NCI-H748 (cell line): Measurements from ENCODE around the gene FBXO42.

ENCODE experiments used
- DNase-seq: peaks from one replicate; lab custom pipeline; 2025; ENCODE audit not compliant: unreplicated experiment; lab: John Stamatoyannopoulos, UW

Gene FBXO42

DNA sequence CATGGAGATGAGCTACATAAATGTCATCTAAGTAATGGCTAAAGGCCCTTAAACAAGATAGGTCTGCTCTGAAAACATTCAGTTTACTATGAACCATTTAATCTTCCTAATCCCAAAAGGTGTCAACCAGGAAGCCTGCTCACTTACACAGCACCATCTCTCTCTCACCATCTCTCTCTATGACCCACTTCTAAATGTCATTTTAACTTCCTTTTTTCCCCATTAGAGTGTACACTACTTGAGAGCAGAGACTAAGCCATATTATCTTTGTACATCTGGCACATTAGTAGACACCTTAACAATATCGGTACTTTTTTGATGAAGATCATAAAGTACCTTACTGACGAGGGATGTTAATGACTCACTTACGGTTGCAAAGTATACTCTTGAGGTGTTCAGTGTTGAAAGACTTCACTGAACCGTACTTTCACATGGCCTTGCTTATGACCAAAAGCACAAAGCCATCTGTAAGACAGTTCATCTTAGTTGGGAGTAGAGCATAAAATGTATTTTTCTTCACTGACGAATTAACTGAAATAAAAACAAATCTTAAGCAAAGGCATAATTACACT, 25.4 kb downstream of the FBXO42 start:
- no peak for DNase-seq

- DNase-seq: no peak
Measured at GRCh38 chr1:16324456-16324890, 27.8 kb downstream of the FBXO42 start.

DNA sequence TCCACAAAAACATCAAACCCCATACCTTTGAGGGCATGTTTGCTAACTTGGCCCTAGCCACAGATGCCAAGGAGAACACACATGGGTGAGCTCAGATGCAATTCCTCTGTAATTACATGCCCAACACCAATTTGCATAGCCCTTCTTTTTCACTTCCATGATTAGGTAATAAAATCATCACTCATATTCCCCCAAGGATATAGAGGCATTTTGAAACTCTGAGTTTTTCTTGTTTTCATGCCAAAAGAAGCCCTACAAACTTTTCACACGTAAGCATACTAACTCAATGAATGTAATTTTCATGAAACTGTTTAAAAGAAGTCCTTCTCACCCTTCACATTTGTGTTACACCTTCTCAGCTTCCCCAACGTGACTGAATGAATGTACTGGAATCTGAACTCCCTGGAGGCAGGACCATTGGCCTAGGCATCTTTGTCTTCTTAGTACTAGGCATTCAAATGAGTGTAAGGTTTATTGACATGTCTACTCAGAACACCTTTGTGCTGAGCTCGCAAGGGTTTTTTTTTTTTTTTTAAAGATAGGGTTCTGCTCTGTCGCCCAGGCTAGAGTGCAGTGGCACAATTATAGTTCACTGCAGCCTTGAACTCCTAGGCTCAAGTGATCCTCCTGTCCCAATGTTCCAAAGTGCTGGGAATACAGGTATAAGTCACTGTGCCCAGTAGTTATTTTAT, 31.0 kb downstream of the FBXO42 start:
- no peak for DNase-seq

GRCh38 chr1:16318555-16318954, 33.7 kb downstream of the FBXO42 start:
- DNase-seq: no peak

GRCh38 chr1:16315437-16315836, 36.8 kb downstream of the FBXO42 start:
- DNase-seq: no peak

DNA sequence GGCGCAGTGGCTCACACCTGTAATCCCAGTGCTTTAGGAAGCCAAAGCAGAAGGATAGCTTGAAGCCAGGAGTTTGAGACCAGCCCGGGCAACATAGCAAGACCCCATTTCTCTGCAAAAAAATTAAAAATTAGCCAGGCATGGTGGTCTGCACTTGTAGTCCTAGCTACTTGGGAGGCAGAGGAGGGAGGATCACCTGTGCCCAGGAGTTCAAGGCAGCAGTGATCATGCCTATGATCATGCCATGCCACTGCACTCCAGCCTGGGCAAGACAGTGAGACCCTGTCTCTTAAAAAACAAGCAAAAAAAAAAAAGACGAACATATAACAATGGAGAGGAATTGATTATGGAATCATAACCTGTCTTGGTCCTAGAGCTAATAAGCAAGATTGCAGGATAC, 45.1 kb downstream of the FBXO42 start:
- no peak for DNase-seq

DNA sequence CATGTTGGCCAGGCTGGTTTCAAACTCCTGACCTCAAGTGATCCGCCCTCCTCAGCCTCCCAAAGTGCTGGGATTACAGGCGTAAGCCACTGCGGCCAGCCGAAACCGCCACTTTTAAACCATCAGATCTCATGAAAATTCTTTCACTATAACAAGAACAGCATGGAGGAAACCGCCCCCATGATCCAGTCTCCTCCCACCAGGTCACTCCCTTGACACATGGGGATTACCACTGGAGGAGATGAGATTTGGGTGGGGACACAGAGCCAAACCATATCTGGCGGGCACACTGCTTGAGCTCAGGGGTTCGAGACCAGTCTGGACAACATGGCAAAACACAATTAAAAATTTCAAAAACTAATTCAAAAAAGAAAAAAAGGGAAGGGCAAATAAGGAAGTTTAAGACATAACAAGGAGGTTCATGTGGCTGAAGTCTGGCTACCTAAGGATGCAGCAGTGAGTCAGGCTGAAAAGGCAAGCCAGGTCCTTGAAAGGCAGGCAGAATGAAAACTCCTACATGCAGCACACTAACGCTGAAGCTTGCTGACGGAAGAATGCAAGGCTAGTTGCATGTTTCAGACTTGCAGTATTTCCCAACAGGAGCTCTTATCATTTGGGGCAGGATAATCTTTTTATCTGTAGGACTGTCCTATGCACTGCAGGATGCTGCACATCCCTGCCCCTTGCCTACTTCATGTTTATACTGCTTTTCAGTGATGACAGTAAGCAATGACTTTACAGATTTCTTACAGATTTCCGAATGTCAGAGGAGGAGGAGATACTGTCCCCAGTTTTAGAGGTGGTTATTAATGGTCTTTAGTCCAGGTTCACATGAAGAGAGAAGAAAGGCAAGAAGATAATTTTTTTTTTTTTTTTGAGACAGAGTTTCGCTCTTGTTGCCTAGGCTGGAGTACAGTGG, 49.3 kb downstream of the FBXO42 start:
- no peak for DNase-seq

- DNase-seq: no peak
Measured at GRCh38 chr1:16300436-16300835, 51.8 kb downstream of the FBXO42 start.

- no peak for DNase-seq
Measured at GRCh38 chr1:16298653-16299052, 53.6 kb downstream of the FBXO42 start.

GRCh38 chr1:16296643-16297042, 55.6 kb downstream of the FBXO42 start:
- no peak for DNase-seq

DNA sequence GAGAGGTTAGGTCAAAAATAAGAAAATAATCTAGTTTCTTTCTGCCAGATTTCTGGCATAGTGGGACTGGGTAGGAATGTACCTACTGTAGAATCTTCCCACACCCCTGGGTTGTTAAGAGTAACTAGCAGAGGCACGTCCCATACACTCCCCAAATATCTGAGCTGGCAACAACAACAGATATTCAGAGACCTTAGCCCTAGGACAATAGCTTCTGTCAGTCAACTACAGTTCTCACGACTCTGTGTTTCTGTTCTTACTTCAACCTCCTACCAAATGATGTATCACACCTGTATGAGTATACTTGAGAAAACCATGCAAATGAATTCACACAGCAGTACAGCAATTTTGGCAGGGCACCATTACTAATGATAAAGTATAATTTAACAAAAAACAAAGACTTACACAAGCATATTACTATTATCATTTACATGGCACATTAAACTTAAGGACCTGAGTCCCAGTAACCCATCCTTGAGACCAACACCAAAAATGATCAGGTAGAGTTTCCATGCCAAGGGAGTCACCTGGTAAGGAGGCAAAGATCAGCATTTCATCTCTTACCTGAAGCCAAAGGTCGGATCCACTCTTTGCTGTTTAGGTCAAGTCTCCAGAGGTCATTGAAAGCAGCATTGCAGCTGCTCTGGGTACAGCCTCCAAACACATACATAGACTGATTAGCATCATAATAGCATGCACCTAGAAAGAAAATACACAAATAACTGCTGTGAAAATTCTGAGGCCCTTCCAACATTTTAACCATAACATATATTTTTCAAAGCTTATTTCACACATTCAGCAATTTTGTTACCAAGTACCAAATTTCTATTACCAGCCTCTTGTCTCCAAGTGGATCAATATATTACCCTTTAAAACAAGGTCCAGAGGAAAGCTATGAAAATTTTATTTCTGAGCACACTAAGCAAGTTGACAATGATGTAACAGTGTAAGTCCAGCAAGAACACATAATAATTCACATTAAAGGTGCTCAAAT, 57.8 kb downstream of the FBXO42 start:
- no peak for DNase-seq

DNA sequence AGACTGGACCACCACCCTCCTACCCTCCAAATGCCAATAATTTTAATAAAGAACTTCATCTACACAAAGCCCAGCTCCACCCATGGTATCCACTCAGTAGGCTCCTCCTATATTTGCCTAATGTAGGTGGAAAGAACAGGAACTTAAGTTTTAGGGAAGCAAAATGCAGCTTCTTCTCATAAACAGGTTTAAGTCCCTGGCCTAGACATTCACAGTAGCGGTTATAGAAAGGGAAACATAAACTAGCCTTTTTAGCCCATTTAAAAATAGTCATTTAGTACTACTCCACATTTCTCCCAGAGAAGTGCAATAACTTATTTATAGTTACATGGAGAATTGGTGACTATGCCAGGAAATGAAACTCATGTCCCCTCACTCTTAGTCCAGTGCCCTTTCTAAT, 58.7 kb downstream of the FBXO42 start:
- no peak for DNase-seq

- no peak for DNase-seq
Measured at GRCh38 chr1:16292739-16293138, 59.5 kb downstream of the FBXO42 start.

DNA sequence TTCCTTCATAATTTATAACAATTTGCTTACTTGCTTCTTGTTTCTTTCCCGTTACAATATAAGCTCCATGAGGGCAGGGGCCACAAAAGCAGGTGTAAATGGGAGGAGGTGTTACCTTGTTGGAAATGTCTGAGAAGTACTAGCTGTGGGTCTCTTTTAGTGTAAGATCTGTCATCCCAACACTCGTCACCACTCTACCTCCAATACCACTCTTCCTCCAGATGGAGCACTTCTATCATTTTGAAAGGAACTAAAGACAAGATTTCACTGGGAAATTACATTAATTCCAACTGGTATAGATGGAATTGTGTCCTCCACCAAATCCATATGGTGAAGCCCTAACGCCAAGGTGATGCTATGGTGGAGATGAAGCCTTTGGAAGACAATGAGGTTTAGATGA, 62.3 kb downstream of the FBXO42 start:
- DNase-seq: no peak

DNA sequence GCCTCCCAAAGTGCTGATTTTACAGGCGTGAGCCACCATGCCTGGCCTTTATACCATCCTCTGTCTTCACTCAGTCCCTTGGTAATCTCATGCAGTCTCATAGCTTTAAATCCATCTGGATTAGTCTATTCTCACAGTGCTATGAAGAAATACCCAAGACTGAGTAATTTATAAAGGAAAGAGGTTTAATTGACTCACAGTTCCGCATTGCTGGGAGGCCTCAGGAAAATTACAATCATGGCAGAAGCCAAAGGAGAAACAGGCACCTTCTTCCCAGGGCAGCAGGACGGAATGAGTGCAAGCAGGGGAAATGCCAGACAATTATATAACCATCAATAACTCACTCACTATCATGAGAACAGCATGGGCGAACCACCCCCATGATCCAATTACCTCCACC, 66.2 kb downstream of the FBXO42 start:
- no peak for DNase-seq

DNA sequence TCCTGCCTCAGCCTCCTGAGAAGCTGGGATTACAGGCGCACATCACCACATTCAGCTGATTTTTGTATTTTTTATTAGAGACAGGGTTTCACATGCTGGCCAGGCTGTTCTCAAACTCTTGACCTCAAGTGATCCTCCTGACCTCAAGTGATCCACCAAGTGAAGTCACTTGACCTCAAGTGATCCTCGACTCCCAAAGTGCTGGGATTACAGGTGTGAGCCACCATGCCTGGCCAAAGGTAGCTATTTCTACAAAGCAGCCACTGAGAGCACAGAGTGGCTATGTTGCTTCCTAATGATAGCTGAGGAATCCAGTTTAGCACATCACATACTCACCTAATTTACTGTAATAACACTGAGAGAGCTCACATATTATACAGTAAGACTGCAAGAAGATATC, 70.5 kb downstream of the FBXO42 start:
- no peak for DNase-seq

- no peak for DNase-seq
Measured at GRCh38 chr1:16279186-16279585, 73.1 kb downstream of the FBXO42 start.

DNA sequence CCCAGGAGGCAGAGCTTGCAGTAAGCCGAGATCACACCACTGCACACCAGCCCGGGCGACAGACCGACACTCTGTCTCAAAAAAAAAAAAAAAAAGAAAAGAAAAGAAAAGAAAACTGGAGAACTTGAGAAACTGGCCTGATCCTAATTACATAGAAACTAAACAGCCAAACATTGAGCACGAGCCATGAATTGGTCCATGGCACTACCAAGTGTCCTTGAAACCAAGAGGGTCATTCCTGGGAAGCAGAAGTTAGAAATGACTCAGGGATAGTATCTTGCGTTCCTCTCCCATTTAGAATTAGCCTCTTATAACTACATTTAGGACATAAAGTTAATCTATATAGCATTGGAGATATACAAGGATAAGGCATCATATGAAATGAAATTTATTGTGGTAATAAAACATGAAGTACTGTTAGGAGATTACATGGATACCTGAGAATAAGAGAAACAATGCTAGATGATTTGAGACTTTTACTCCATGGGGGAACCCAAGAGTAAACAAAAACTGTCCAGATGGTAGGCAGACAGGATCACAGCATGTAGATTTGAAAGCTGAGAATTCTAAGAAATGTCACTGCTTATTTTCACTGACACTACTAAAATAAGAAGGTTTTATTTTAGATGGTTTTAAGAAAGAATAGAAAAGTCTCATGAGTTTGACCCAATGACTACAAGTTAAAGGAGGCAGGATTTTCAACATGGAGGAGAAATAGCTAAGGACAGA, 75.8 kb downstream of the FBXO42 start:
- DNase-seq: no peak

DNA sequence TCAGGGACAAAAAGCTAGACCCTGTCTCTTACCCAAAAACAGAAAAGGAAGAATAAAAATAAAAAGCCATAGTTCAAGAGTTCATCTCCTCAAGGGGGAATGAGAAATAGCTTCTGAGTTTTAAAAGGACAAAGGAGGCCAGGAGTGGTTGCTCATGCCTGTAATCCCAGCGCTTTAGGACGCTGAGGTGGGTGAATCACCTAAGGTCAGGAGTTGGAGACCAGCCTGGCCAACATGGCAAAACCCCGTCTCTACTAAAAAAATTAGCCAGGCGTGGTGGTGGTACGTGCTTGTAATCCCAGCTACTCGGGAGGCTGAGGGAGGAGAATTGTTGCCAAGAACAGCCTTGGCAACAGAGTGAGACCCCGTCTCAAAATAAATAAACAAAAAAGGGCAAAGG, 76.7 kb downstream of the FBXO42 start:
- no peak for DNase-seq

GRCh38 chr1:16267690-16268180, 84.5 kb downstream of the FBXO42 start:
- DNase-seq: no peak
